ENCODE data around the gene SHISA7.

DNA sequence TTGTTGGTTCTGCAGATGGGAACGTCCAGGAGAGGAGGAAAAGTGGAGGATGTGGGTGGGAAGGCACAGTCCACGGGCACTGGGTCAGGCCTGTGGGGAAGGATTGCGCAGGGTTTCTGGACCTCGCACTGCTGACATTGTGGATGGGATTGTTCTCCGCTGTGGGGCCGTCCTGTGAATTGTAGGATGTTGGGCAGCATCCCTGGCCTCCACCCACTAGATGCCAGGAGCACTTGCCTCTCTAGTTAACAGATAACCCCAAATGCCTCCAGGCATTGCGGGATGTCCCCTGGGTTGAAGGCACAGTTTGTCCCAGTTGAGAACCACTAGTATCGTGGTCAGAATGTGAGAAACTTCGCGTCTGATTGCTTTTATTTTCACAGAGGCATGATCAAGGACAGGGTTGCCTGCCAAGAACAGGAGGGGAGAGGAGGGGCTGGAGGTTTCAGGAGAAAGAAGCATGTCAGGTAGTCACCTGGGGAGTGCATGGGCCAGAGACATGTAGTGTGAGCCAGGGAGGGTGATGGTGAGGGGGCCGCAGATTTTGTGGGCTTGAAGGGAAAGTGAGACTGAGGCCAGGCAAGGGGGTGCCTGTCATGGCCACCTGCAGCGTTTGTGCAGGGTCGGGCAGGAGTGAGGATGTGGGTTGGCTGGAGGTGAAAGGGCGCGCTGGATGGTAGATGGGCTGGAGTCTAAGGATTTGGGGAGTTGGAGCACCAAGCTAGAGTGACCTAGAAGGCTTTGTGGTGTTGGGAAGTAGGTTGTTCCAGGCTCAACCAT lies 36.5 kb upstream of the SHISA7 start:
- TF ChIP-seq, protein P1, sequence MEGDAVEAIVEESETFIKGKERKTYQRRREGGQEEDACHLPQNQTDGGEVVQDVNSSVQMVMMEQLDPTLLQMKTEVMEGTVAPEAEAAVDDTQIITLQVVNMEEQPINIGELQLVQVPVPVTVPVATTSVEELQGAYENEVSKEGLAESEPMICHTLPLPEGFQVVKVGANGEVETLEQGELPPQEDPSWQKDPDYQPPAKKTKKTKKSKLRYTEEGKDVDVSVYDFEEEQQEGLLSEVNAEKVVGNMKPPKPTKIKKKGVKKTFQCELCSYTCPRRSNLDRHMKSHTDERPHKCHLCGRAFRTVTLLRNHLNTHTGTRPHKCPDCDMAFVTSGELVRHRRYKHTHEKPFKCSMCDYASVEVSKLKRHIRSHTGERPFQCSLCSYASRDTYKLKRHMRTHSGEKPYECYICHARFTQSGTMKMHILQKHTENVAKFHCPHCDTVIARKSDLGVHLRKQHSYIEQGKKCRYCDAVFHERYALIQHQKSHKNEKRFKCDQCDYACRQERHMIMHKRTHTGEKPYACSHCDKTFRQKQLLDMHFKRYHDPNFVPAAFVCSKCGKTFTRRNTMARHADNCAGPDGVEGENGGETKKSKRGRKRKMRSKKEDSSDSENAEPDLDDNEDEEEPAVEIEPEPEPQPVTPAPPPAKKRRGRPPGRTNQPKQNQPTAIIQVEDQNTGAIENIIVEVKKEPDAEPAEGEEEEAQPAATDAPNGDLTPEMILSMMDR (IDR thresholded peaks at IDR 0.05; ENCODE audit: insufficient read depth, low read length) = no peak
- TF ChIP-seq, protein P2, sequence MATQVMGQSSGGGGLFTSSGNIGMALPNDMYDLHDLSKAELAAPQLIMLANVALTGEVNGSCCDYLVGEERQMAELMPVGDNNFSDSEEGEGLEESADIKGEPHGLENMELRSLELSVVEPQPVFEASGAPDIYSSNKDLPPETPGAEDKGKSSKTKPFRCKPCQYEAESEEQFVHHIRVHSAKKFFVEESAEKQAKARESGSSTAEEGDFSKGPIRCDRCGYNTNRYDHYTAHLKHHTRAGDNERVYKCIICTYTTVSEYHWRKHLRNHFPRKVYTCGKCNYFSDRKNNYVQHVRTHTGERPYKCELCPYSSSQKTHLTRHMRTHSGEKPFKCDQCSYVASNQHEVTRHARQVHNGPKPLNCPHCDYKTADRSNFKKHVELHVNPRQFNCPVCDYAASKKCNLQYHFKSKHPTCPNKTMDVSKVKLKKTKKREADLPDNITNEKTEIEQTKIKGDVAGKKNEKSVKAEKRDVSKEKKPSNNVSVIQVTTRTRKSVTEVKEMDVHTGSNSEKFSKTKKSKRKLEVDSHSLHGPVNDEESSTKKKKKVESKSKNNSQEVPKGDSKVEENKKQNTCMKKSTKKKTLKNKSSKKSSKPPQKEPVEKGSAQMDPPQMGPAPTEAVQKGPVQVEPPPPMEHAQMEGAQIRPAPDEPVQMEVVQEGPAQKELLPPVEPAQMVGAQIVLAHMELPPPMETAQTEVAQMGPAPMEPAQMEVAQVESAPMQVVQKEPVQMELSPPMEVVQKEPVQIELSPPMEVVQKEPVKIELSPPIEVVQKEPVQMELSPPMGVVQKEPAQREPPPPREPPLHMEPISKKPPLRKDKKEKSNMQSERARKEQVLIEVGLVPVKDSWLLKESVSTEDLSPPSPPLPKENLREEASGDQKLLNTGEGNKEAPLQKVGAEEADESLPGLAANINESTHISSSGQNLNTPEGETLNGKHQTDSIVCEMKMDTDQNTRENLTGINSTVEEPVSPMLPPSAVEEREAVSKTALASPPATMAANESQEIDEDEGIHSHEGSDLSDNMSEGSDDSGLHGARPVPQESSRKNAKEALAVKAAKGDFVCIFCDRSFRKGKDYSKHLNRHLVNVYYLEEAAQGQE (IDR thresholded peaks at IDR 0.05; ENCODE audit: insufficient replicate concordance, low read depth) = no peak
